Measurements from ENCODE around the gene B3GALT5. TPM values are rescaled to one million over a fixed set of nuclear protein-coding genes. Genes with fewer than 3 reads are reported as not detected.
A peak's percentile ranks its signal among the peaks of the same experiment; 100 is the strongest.

Gene B3GALT5
- total RNA-seq, 4 donors from 2014 or later, result under 0.01 to 1.2 (median 0.74) TPM

DNA sequence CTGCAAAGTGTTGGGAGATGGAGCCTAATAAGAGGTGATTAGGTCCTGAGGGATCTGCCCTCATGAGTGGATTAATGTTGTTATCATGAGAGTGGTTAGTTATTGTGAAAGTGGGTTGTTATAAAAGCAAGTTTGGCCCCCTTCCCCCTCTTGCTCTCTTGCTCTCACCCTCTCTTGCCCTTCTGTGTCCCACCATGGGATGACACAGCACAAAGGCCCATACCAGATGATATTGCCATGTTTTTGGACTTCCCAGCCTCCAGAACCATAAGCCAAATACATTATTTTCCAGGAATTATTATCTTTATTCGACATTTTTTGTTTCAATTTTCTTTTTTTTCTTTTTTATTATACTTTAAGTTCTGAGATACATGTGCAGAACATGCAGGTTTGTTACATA lies 90.8 kb downstream of the B3GALT5 start:
- DNase-seq (ENCODE audit: extremely low spot score), result no peak
- intact Hi-C loops (cut with DNase I), result no loop called here
- H3K36me3 ChIP-seq, result no peaks in the 10 kb centered on the region
- 75% methylated on average over 1 of the region's 1 CpG for WGBS
- no peaks in the 10 kb centered on the region for H3K4me1 ChIP-seq
- H3K4me3 ChIP-seq, result no peak overlapping the region
- H3K27ac ChIP-seq (replicated peaks in 1 of 4), result no peak overlapping the region
- TF ChIP-seq POLR2A (IDR thresholded peaks at IDR 0.05; ENCODE audit: low read depth) (no peak), POLR2AphosphoS5 (IDR thresholded peaks at IDR 0.05) (no peak), CTCF (IDR thresholded peaks at IDR 0.05) (no peak), EP300 (IDR thresholded peaks at IDR 0.05) (no peak)
- peaks cover 0 to 6% (median 0%) of the 10 kb centered on the region in 4 donors for H3K9me3 ChIP-seq
- no peaks in the 10 kb centered on the region for H3K27me3 ChIP-seq

DNA sequence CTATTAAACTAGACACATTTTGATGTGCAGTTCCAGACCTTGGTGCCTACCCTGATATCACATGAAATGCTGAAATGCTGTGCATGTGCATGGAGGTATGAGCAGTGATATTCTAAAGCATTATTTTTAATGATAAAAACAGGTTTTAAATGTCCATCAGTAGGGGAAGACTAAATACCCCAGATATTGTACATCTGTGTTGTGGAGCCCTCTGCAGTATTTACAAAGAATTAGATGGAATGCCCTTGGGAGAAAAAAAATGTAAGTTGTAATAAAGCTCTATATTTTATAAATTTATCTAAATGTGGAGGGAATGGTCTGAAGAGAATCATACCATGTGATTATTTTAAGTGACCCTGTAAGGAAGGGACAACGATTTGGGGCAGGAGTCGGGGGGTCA lies 93.1 kb downstream of the B3GALT5 start:
- no peak overlapping the region for H3K4me3 ChIP-seq
- intact Hi-C loops (cut with DNase I), result no loop called here

DNA sequence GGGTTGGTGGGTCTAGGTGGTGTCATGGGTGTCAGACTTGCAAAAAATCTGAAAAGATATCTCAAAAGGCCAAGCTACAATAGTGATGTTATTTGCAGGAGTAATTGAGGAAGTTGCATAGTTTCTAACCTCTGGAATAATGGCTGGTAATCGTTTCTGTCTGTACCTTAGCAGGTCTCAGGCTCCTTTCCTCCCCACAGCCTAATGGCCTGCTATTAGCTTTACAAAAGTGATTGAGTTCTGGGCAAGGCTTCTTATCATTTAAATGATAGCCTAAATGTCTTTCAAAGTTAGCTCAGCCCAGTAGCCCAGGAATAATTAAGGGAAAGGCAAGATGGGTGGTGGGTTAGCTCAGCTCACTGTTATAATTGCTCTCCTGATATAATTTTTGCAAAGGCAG lies 94.6 kb downstream of the B3GALT5 start:
- H3K27me3 ChIP-seq, result peaks cover 0 to 4% (median 0%) of the 10 kb centered on the region in 4 donors
- no peak for TF ChIP-seq POLR2A (IDR thresholded peaks at IDR 0.05; ENCODE audit: low read depth)
- TF ChIP-seq EP300 (IDR thresholded peaks at IDR 0.05), result no peak
- TF ChIP-seq CTCF (IDR thresholded peaks at IDR 0.05), result no peak
- TF ChIP-seq POLR2AphosphoS5 (IDR thresholded peaks at IDR 0.05), result no peak
- intact Hi-C loops (cut with DNase I), result no loop called here

More for the DNA sequence above, 93.1 kb downstream of the B3GALT5 start:
- no peaks in the 10 kb centered on the region for H3K4me1 ChIP-seq
- H3K36me3 ChIP-seq, result no peaks in the 10 kb centered on the region
- TF ChIP-seq CTCF (IDR thresholded peaks at IDR 0.05) (peak in 2 of 3 experiments; percentile 7 to 14), EP300 (IDR thresholded peaks at IDR 0.05) (no peak)
- peaks cover 0 to 6% (median 0%) of the 10 kb centered on the region in 4 donors for H3K9me3 ChIP-seq
- DNase-seq (ENCODE audit: extremely low spot score), result peak; percentile 8
- 89% methylated on average over 2 of the region's 2 CpGs for WGBS
- peaks cover 0 to 3% (median 0%) of the 10 kb centered on the region in 4 donors for H3K27me3 ChIP-seq
- H3K27ac ChIP-seq (replicated peaks in 1 of 4), result no peak overlapping the region

DNA sequence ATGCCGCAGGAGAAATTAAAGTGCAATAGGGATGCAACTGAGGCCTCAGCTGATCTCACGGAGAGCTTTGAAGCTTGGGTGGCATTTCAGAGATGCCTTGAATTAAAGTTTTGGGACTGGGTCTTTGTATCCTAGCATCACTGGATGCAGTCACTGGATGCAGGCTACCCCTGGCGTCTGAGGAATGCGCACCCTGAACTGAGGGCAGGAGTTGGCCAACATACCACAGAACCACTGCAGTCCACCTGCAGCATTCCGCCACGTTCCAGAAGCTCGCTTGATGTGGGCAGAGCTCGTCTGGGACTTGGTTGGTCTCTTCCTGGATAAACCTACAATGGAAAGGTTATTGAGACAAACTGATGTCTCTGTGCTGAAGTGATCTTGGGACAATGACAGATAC lies 98.1 kb downstream of the B3GALT5 start:
- no peak for DNase-seq (ENCODE audit: extremely low spot score)
- Histone ChIP-seq H3K36me3 (no peaks in the 10 kb centered on the region), H3K27ac (replicated peaks in 1 of 4) (no peak overlapping the region), H3K27me3 (peaks cover 0 to 4% (median 0%) of the 10 kb centered on the region in 4 donors), H3K4me1 (peaks cover 0 to 4% (median 0%) of the 10 kb centered on the region in 4 donors), H3K9me3 (no peaks in the 10 kb centered on the region), H3K4me3 (no peak overlapping the region)
- TF ChIP-seq EP300 (IDR thresholded peaks at IDR 0.05) (no peak), CTCF (IDR thresholded peaks at IDR 0.05) (no peak)
- intact Hi-C loops (cut with DNase I), result no loop called here
- WGBS, result 96% methylated on average over 8 of the region's 8 CpGs

More for the DNA sequence above, 94.6 kb downstream of the B3GALT5 start:
- Histone ChIP-seq H3K4me1 (no peaks in the 10 kb centered on the region), H3K36me3 (no peaks in the 10 kb centered on the region), H3K9me3 (peaks cover 0 to 6% (median 0%) of the 10 kb centered on the region in 4 donors), H3K27ac (replicated peaks in 1 of 4) (no peak overlapping the region), H3K4me3 (no peak overlapping the region)
- DNase-seq (ENCODE audit: extremely low spot score), result no peak
- WGBS, result 77% methylated on average over 1 of the region's 1 CpG

DNA sequence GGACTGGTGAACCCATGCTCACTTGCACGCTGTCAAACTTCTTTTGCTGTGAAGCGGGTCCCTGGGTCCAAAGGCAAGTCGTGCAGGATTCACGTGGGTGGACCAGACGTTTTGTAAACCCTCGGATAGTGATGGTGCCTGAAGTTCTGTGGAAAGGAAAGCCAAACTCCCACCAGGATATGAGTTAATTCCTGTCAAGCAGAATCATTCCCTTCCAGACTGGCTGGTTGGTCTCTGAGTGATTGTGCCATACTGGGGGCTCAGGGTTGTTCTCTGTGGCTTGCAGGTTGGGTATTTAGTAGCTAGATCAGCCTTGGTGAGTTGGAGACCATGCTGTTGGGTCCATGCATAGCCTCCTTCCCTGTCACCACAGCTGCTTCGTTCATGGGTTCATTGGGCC lies 99.5 kb downstream of the B3GALT5 start:
- Histone ChIP-seq H3K4me3 (no peak overlapping the region), H3K27ac (replicated peaks in 1 of 4) (no peak overlapping the region), H3K9me3 (no peaks in the 10 kb centered on the region), H3K27me3 (peaks cover 0 to 4% (median 0%) of the 10 kb centered on the region in 4 donors), H3K4me1 (peaks cover 0 to 4% (median 0%) of the 10 kb centered on the region in 4 donors), H3K36me3 (no peaks in the 10 kb centered on the region)
- DNase-seq (ENCODE audit: extremely low spot score), result no peak
- TF ChIP-seq EP300 (IDR thresholded peaks at IDR 0.05), result no peak
- no peak for TF ChIP-seq POLR2A (IDR thresholded peaks at IDR 0.05; ENCODE audit: low read depth)
- no peak for TF ChIP-seq POLR2AphosphoS5 (IDR thresholded peaks at IDR 0.05)
- no peak for TF ChIP-seq CTCF (IDR thresholded peaks at IDR 0.05)
- 81% methylated on average over 7 of the region's 7 CpGs for WGBS
- intact Hi-C loops (cut with DNase I), result no loop called here

Measured in esophagus muscularis mucosa (tissue), 4 donors.